CD1c-positive myeloid dendritic cell (primary cell): ENCODE results near the gene SLCO2A1.

Experiments used
- DNase-seq: peaks from one replicate; pipeline ENCODE4 v3.0.0-alpha.2; 2016; ENCODE audit errors: extremely low spot score

SLCO2A1 gene

GRCh38 chr3:133899311-133899710, 130.4 kb downstream of the SLCO2A1 start:
- no peak for DNase-seq

- DNase-seq, result no peak
Observed at GRCh38 chr3:133897547-133897946, 132.2 kb downstream of the SLCO2A1 start.

DNA sequence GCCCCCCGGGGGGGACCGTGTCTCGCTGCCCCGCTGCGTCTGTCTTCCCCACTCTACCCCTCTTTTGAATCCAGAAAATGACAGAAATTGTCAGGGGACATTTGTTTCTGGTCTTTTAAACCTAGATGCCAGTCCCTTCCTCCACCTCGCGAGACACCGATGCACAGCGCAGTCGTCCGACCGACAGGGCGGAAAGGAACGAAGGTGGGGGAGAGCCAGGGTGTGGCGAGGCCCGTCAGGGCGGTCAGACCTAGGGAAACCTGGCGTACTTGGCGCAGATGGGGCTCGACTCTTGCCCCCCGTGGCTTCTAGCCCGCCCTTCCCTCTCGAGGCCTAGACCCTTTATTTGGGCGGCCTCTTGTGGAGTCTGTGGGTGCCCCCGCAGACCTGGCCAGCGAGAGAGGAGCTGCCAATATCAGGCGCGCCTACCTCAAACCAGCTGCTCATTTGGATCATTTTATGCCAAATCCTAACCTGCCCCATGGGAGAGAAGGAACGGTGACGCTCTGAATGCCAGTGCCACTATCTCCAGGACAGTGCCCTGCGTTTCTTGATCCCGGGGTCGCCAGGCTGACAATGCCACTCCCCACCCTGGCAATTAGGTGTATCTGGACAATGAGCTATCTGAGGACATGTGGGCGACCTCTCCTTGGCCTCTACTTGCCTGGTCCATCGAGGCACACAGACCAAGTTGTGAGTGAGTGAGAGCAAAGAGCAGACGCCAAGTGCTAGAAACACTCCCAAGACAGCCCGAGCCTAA, 133.5 kb downstream of the SLCO2A1 start:
- no peak for DNase-seq

DNA sequence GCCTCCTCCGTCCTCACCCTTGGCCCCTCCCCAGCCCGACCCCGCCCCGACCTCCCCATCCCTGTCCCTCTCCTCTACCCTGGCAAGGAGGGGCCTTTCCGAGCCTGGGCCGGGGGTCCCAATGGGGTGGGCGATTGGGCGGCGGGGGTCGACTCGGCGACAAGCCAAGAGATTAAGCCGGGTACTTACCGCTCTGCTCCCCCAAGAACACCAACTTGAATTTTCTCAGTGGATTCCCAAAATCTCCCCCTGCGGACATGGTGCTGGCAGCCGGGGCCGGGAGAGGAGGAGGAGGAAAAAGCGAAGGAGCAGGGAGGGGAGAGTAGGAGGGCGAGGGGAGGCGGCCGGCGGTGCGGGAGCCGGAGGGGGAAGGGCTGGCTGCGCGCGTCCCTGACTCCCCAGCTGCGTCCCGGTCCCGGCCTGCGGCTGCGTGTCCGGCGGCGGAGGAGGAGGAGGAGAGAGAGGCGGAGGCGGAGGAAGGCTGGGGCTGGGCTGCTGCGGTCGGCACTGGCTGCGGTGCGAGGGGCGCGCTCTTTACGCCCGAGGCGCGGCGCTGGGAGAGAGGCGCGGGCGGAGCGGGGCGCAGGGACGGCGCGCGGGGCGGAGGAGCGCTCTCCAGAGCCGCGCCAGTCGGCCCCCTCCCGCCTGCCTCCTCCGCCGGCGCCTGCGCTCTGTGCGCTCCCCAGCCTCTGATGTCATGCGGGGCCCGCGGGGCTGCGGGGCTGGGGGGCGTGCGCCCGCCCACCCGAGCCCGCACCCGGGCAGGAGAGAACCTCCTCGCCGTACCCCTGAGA, 134.3 kb downstream of the SLCO2A1 start, which contains the start of gene RAB6B:
RAB6B (minus strand) TSS at position 675 of the 794 bp plus-strand sequence; CDS start at position 259, 416 bp downstream.
- no peak for DNase-seq

- DNase-seq, result no peak
Observed at GRCh38 chr3:133894353-133895207, 135.1 kb downstream of the SLCO2A1 start.

DNA sequence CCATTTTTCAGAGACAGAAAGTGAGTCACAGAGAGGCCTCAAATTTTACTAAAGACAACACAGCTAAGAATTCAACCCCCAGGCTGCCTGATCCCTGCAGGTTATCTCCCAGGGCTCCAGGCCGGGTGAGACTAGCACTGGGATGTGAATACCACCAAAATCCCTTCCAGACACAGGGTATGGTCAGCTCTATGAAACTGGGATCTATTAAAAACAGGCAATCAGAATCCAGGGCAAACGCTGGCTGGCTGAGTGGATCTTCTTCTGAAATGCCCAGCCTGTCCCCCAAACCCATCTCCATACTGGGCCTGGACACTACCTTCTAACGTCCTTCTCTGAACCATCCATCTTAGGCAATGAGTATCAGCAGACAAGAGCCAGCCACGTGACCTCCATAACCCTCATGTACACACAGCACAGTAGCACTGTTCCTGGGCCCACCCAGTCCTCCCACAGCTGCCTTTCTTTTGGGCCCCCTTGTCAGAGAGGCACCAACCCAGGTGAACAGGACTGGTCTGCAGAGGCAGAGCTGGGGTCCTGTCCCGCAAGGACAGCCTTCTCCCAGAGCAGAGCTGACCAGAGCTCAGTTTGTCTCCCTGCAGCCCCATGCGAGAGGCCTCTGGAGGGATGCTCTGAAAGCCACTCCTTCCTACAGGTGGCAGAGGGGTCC, 135.9 kb downstream of the SLCO2A1 start:
- no peak for DNase-seq

DNA sequence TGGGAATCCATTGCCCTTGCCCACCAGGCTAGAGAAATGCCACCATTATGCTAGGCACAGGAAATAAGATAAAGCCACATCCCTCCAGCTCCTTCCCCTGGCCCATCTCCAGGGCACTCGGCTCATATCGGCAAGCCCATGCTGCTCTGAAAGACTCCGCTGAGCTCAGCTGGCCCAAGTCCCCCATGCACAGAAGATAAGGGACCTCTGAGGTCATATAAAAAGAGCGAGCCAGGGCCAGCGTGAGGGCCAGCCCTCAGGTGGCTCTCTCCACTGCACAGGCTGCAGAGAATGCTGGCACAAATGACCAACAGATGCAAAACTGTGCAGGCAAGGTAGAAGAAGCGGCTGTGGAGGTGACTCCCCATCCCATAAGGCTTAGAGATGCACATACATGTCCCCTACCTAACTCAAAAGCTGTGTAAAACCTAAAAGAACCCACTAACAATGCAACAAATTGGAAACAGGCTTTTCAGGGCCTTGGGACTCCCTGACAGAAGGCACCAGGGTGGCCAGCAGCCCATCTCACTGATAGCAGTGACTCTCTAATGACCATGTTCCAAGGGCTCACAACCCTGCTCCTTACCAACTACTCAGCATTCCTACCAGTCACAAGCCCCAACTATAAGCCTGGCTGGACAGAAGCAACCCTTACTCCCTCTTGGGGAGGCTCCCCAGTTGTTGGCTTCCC, 137.0 kb downstream of the SLCO2A1 start:
- no peak for DNase-seq

- DNase-seq, result no peak
Observed at GRCh38 chr3:133891662-133892378, 137.9 kb downstream of the SLCO2A1 start.

- no peak for DNase-seq
Observed at GRCh38 chr3:133890972-133891644, 138.6 kb downstream of the SLCO2A1 start.

- DNase-seq, result no peak
Observed at GRCh38 chr3:133890037-133890436, 139.7 kb downstream of the SLCO2A1 start.

DNA sequence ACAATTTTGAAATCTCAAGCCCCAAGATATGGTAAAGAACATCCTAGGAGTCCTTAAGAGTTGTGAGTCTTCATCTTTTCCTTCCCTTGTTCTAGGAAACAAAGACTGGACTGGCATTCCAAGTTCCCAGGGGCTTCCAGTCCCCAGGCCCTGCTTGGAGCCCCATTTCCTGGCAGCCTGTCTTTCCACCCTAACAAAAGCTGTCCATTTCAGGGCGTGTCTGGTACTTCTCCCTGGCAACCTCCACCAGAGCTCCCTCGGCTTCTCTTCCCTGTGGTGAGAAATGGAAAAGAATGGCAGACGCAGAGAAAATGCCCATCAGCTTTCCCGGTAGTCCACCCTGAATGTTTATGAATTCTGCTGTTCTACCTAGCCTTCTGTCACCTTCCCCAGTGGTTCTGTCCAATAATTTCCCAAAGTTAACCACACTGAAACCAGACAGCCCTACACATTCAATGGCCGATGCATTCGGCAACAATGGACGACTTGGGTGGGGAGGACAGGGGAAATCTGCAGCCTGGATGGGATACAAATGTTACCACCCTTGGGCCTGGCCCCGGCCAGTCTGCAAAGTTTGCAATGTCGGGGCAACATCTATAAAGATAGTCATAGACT, 140.9 kb downstream of the SLCO2A1 start:
- no peak for DNase-seq

DNA sequence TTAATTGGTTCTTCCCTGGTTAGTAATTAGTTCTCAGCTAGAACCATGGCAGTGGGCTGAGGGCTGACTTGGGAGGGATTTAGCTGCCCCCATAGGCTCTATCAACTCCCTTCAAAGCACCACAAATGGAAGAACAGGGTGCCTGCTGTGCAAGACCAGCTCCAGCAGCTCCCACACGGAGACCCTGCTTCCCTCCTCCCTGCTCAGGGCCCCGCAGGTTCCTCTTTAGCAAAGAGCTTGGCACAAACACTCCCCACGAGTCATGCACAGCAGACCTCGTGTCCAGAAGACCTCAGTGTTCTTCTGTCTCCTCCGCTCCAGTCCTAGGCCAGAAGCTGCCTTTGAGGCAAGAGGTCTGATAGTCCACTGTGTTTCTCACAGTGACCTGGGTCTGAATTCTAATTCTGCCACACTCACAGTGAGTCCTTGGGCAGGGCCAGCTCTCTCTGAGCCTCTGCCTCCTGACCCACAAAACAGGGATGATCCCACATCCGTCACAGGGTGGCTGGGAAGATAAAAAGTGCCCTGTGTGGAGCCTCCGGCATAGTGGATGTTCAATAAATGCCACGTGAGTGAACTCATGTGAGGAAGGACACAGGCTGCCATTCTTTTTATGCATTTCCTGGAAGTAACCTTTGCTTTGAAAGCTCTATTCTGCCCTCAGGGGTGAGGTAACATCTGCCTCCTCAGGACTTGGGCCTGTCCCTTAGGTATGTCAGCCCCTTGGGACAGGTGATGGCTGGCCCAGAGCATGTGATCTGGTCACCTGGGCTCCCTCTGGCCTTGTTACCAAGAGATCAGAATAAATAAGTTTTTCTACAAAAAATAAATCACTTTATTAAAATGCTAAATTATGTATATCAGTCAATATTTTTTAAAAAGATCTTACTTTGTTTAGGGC, 141.7 kb downstream of the SLCO2A1 start:
- DNase-seq, result peak; percentile 6

DNA sequence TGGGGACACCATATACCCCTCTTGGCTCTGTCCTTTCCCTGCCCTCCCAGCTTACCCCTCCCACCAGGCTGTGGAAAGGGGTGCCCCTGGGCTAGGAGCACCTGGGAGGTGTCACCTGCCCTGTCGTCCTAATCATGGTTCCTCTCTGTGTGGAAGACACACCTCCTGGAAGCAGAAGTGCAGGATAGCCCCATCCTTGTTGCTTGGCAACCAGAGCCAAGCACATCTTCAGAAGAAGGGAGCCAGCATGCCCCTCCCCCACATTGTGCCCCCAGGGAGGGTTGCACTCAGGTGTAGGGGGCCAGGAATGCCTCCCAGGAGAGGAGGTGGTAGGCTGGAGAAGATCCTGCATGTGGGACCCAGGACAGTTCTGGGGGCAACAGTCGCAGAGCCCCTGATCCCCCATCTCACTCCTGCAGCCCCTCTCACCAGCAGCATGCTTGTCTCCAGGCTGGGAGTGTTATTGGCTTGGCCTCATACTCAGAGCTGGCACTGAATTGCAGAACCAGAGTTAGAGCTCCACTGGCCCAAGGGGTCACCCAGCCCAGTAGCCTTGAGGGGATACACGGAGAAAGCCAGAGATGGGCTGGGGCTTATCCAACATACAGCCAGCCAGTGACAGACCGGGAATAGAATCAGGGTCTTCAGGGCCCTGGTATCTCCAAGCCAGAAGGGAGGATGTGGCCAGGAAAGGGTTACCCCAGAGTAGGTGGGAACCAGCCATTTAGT, 142.5 kb downstream of the SLCO2A1 start:
- DNase-seq, result no peak

GRCh38 chr3:133886031-133886722, 143.5 kb downstream of the SLCO2A1 start:
- no peak for DNase-seq

DNA sequence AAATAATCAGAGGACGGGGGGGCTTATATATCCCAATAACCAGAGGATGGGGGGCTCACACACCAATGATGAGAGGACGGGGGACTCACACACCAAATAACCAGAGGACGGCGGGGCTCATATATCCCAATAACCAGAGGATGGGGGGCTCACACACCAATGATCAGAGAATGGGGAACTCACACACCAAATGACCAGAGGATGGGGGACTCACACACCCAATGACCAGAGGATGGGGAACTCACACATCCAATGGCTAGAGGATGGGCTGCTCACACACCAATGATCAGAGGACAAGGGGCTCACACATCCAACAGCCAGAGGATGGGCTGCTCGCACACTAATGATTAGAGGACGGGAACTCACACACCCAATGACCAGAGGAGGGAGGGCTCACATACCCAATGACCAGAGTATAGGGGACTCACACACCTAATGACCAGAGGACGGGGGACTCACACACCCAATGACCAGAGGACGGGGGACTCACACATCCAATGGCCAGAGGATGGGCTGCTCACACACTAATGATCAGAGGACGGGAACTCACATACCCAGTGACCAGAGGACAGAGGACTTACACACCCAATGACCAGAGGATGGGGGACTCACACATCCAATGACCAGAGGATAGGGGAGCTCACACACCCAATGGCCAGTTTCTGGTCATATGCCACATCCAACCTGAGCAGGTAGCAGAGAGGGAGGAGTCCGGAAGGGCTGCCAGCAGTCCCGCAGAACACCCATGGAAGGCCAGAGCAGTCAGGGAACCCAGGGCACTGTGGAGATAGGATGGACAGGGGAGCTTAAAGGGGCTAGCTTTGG, 144.6 kb downstream of the SLCO2A1 start:
- no peak for DNase-seq
